HG03521 (cell line): ENCODE data around the gene ZNF121.
"Not testable (repeated sequence)": the region's sequence is repeated elsewhere in the genome, so short reads cannot be mapped to it uniquely, and the experiment has no call there.

ENCODE experiments used
- ATAC-seq: cut with Tn5 transposase; IDR thresholded peaks from one replicate; pipeline ENCODE4 v1.9.1; 2021; ENCODE audit warnings: mild to moderate bottlenecking, moderate library complexity; ENCODE audit not compliant: unreplicated experiment

ZNF121 gene

GRCh38 chr19:9584073-9584833, at the start of gene ZNF121:
ZNF121 (minus strand) TSS chr19:9584504; CDS start chr19:9568097, 16,407 bp downstream.
- peak; percentile 82 for ATAC-seq

DNA sequence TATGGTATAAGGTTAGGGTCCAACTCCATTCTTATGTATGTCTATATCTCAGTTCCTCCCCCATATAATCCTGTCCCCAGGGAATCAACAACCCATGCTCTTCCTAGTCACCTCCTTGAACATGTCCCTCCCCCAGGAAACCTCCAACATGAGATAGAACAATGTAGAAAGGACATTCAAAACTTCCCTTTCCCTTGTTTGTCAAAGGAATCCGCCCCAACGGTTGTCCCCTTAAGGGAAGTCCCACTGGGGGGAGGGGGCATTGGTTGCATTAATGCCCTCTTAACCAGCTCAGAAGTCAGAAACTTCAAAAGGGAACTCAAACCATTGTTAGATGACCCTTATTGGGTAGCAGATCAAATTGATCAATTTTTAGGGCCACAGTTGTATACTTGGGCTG, 43.6 kb upstream of the ZNF121 start:
- no peak for ATAC-seq

GRCh38 chr19:9622531-9622930, 38.2 kb upstream of the ZNF121 start:
- ATAC-seq: no peak

- ATAC-seq: peak; percentile 84
Observed at GRCh38 chr19:9621156-9622037, 37.1 kb upstream of the ZNF121 start, which contains the start of gene ZNF561. ZNF561 (minus strand) TSS chr19:9621232; CDS start chr19:9619456, 1,776 bp downstream.

DNA sequence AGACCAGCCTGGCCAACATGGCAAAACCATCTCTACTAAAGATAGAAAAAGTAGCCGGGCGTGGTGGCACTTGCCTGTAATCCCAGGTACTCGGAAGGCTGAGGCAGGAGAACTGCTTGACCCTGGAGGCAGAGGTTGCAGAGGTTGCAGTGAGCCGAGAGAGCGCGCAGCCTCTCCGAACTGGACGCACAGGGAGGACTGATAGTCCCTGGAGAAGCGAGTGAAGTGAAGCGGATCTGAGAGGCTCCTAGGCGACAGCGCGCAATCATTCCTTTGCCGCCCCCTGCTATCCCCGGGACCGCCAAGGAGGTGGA, 36.5 kb upstream of the ZNF121 start:
- no peak for ATAC-seq

- no peak for ATAC-seq
Observed at GRCh38 chr19:9615844-9616243, 31.5 kb upstream of the ZNF121 start.

GRCh38 chr19:9610484-9611113, 26.3 kb upstream of the ZNF121 start:
- ATAC-seq: no peak

GRCh38 chr19:9608912-9609311, 24.6 kb upstream of the ZNF121 start:
- no peak for ATAC-seq

DNA sequence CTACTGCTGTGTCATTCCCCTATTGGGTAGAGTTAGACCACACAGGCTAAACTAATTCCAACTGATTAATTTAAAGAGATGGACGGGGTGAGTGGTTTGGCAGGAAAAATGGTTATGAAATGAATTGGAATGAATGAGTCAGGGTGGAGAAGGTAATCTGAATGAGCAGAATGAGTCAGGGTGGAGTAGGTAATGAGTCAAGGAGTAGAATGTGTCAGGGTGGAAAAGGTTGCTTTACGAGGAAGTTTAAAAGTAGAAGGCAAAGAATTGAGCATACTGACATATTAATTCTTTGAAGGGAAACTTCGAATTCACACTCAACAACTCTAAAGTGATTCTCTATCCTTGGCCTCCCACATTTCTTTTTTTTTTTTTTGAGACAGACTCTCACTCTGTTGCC, 12.7 kb upstream of the ZNF121 start:
- ATAC-seq: no peak

- no peak for ATAC-seq
Observed at GRCh38 chr19:9586764-9587163, 2.5 kb upstream of the ZNF121 start.

DNA sequence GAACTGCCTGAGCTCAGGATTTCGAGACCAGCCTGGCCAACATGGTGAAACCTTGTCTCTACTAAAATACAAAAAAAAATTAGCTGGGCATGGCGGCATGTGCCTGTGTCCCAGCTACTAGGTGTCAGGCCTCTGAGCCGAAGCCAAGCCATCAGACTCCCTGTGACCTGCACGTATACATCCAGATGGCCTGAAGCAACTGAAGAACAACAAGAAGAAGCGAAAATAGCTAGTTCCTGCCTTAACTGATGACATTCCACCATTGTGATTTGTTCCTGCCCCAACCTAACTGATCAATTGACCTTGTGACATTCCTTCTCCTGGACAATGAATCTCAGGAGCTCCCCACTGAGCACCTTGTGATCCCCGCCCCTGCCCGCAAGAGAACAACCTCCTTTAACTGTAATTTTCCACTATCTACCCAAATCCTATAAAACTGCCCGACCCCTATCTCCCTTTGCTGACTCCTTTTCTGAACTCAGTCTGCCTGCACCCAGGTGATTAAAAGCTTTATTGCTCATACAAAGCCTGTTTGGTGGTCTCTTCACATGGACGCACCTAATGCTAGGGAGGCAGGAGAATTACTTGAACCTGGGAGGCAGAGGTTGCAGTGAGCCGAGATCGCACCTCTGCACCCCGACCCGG, 2.1 kb downstream of the ZNF121 start:
- ATAC-seq: not testable (repeated sequence)

DNA sequence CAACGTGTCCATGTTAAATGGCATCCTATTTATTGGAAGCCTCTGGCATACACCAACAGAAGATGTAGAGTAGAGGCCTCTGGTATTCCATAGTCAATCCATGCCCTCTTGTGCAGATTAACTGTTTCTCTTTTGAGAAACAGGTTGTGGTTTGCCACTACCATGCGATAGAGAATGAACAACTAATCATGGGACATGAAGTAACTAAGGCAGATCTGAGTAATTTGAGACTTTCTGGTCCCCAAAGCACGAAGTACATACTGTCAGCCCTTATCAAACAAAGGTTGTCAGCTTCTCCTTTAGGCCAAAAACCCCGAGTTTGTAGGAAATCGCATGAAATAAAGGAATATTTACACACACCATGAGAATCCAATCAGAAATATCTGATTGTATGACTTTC, 3.6 kb downstream of the ZNF121 start:
- no peak for ATAC-seq

GRCh38 chr19:9570255-9570654, 14.0 kb downstream of the ZNF121 start:
- no peak for ATAC-seq

GRCh38 chr19:9566729-9567128, 17.6 kb downstream of the ZNF121 start:
- no peak for ATAC-seq

DNA sequence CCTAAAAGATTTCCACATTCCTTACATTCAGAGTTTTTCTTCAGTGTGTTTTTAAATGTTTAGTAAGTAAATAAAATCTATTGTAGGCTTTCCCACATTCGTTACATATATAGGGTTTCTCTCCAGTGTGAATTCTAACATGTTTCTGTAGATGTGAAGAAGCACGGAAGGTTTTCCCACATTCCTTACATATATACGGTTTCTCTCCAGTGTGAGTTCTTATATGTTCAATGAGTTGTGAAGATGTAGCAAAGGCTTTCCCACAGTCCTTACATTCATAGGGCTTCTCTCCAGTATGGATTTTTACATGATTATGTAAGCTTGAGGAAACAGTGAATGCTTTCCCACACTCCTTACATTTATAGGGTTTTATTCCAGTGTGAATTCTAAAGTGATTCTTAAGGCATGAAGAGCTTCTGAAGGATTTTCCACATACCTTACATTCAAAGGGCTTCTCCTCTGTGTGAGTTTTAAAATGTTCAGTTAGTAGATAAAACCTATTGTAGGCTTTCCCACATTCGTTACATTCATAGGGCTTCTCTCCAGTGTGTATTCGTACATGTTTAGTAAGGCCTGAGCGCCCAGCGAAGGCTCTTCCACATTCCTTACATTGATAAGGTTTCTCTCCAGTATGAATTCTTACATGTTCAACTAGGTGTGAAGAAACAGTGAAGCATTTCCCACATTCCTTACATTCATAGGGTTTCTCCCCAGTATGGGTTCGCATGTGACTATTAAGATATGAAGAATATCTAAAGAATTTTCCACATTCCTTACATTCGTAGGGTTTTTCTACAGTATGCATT, 18.2 kb downstream of the ZNF121 start:
- ATAC-seq: no peak

GRCh38 chr19:9552536-9553274, 31.6 kb downstream of the ZNF121 start:
- ATAC-seq: no peak

GRCh38 chr19:9547870-9548269, 36.4 kb downstream of the ZNF121 start:
- ATAC-seq: no peak

DNA sequence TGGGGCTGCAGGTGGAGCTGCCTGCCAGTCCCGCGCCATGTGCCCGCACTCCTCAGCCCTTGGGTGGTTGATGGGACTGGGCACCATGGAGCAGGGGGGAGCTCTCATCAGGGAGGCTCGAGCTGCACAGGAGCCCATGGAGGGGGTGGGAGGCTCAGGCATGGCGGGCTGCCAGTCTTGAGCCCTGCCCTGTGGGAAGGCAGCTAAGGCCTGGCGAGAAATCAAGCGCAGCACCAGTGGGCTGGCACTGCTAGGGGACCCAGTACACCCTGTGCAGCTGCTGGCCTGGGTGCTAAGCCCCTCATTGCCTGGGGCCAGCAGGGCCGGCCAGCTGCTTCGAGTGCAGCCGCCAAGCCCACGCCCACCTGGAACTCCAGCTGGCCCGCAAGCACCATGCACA, 43.0 kb downstream of the ZNF121 start:
- ATAC-seq: not testable (repeated sequence)

DNA sequence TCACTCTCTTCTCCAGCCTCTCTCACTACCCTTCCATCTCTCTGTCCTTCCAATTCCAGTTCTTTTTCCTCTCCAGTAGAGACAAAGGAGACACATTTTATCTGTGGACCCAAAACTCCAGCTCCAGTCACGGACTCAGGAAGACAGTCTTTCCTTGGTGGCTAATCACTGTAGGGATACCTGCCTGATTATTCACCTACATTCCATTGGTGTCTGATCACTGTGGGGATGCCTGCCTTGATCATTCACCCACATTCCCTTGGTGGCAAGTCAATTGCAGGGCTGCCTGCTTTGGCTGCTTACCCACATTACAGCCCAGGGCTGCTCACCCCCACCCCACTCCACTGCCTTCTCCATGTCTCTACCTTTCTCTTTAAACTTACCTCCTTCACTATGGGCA, 44.4 kb downstream of the ZNF121 start:
- ATAC-seq: not testable (repeated sequence)

DNA sequence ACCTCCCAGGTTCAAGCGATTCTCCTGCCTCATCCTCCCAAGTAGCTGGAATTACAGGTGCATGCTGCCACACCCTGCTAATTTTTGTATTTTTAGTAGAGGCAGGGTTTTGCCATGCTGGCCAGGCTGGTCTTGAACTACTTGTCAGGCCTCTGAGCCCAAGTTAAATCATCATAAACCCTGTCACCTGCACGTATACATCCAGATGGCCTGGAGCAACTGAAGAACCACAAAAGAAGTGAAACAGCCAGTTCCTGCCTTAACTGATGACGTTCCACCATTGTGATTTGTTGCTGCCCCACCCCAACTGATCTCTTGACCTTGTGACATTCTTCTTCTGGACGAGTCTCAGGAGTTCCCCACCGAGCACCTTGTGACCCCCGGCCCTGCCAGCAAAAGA, 45.1 kb downstream of the ZNF121 start:
- not testable (repeated sequence) for ATAC-seq
